SK-N-SH (cell line): ENCODE results near the gene BABAM1. TPM values are rescaled to one million over a fixed set of nuclear protein-coding genes. Genes with fewer than 3 reads are reported as not detected.

ENCODE experiments used
- CTCF ChIA-PET: fragments of 300-600, 350-600 bp; formaldehyde crosslinking; extraction: SDS; loops from one replicate; lab custom pipeline; 2021; lab: Yijun Ruan, JAX
- POLR2A ChIA-PET: fragments of 350-600 bp; sonication (Branson Sonifier 250); formaldehyde crosslinking; extraction: SDS; loops from one replicate; lab custom pipeline; 2020; ENCODE audit warnings: antibody characterized with exemption, inconsistent platforms; lab: Yijun Ruan, JAX
- DNase-seq: peaks from one replicate; pipeline ENCODE4 v3.0.0; 2012
- H2AFZ ChIP-seq: fragments of 200-600 bp; sonication (generic); 2 replicates; pipeline ENCODE4 v1.8.1; 2016; ENCODE audit warnings: antibody characterized with exemption, mild to moderate bottlenecking, low read depth
- H3F3A ChIP-seq: fragments of 200-600 bp; sonication (generic); replicated peaks from 2 replicates; pipeline ENCODE3; 2016; ENCODE audit warnings: antibody characterized with exemption, mild to moderate bottlenecking; ENCODE audit not compliant: insufficient read depth
- H3K27ac ChIP-seq, 2 experiments: fragments of 200-500 bp in 1 of 2; fragments of 200-600 bp in 1 of 2; sonication (Bioruptor generic) in 1 of 2; sonication (generic), shearing (Covaris generic) in 1 of 2; 2 replicates each; pipeline versions ENCODE4 v1.5.1 to v1.6.1; 2014 to 2016; ENCODE audit warnings: low read depth in 2 of 2, inconsistent platforms in 1 of 2, low read length in 1 of 2, mild to moderate bottlenecking in 1 of 2, mixed read lengths in 1 of 2
- H3K27me3 ChIP-seq: fragments of 200-600 bp; sonication (generic), shearing (Covaris generic); 2 replicates; pipeline ENCODE4 v1.6.1; 2016; ENCODE audit warnings: mixed run types; ENCODE audit not compliant: insufficient read depth
- H3K36me3 ChIP-seq, 2 experiments: fragments of 200-500 bp in 1 of 2; fragments of 200-600 bp in 1 of 2; sonication (Bioruptor generic) in 1 of 2; sonication (generic) in 1 of 2; replicated peaks in 1 of 2; 2 replicates each; pipeline versions ENCODE3 to v1.5.1; 2014 to 2016; ENCODE audit warnings: low read length in 1 of 2, mild to moderate bottlenecking in 1 of 2; ENCODE audit not compliant: insufficient read depth in 2 of 2, control insufficient read depth in 1 of 2
- H3K4me1 ChIP-seq, 2 experiments: fragments of 200-500 bp in 1 of 2; fragments of 200-600 bp in 1 of 2; sonication (Bioruptor generic) in 1 of 2; sonication (generic), shearing (Covaris generic) in 1 of 2; 2 replicates each; pipeline versions ENCODE4 v1.5.1 to v1.6.1; 2014 to 2016; ENCODE audit warnings: low read depth in 1 of 2, low read length in 1 of 2, mixed run types in 1 of 2; ENCODE audit not compliant: insufficient read depth in 2 of 2, control insufficient read depth in 1 of 2
- H3K4me2 ChIP-seq: fragments of 200-600 bp; sonication (generic), shearing (Covaris generic); 2 replicates; pipeline ENCODE4 v1.6.1; 2017; ENCODE audit warnings: mixed run types
- H3K4me3 ChIP-seq, 2 experiments: fragments of 200-500 bp in 1 of 2; fragments of 200-600 bp in 1 of 2; sonication (Bioruptor generic) in 1 of 2; sonication (generic), shearing (Covaris generic) in 1 of 2; 2 replicates each; pipeline versions ENCODE4 v1.5.1 to v1.8.1; 2014 to 2016; ENCODE audit warnings: low read depth in 2 of 2, inconsistent platforms in 1 of 2, low read length in 1 of 2, mild to moderate bottlenecking in 1 of 2, mixed read lengths in 1 of 2, moderate library complexity in 1 of 2
- H3K79me2 ChIP-seq: fragments of 200-600 bp; sonication (generic); 2 replicates; pipeline ENCODE4 v1.8.1; 2017; ENCODE audit warnings: mild to moderate bottlenecking; ENCODE audit not compliant: insufficient read depth
- H3K9ac ChIP-seq: fragments of 200-600 bp; sonication (generic); 2 replicates; pipeline ENCODE4 v1.6.1; 2017; ENCODE audit warnings: mixed run types
- H3K9me2 ChIP-seq: fragments of 200-600 bp; sonication (generic); 2 replicates; pipeline ENCODE4 v1.6.1; 2017; ENCODE audit warnings: mixed run types
- H3K9me3 ChIP-seq: fragments of 200-600 bp; sonication (generic); 2 replicates; pipeline ENCODE4 v1.6.1; 2017; ENCODE audit warnings: mixed run types, mild to moderate bottlenecking, moderate library complexity
- H4K20me1 ChIP-seq: fragments of 200-600 bp; sonication (generic); 2 replicates; pipeline ENCODE4 v1.6.1; 2017; ENCODE audit warnings: mild to moderate bottlenecking, mixed run types; ENCODE audit not compliant: insufficient read depth
- CTCF ChIP-seq: fragments of 200-600 bp; sonication (generic); IDR thresholded peaks from 2 replicates; pipeline ENCODE4 v1.6.1; 2017; ENCODE audit warnings: antibody characterized with exemption, mild to moderate bottlenecking, moderate library complexity
- ELF1 ChIP-seq: IDR thresholded peaks from 2 replicates; pipeline ENCODE4 v1.4.0; 2012
- FOSL2 ChIP-seq: IDR thresholded peaks from 2 replicates; pipeline ENCODE4 v1.4.0; 2012; ENCODE audit warnings: low read depth, mild to moderate bottlenecking, moderate library complexity, borderline replicate concordance
- FOXJ3 ChIP-seq: sonication (generic); formaldehyde crosslinking; IDR thresholded peaks from 2 replicates; pipeline ENCODE4 v1.5.1; 2020; ENCODE audit warnings: mild to moderate bottlenecking, missing genetic modification reagents
- GABPA ChIP-seq: IDR thresholded peaks from 2 replicates; pipeline ENCODE4 v1.4.0; 2012; ENCODE audit warnings: low read depth, mild to moderate bottlenecking
- GATA2 ChIP-seq: sonication (generic); formaldehyde crosslinking; IDR thresholded peaks from 2 replicates; pipeline ENCODE4 v1.5.0; 2020; ENCODE audit warnings: mild to moderate bottlenecking, missing genetic modification reagents
- IRF3 ChIP-seq: fragments of 150-350 bp; IDR thresholded peaks from 2 replicates; pipeline ENCODE4 v1.6.1; 2016; ENCODE audit warnings: mild to moderate bottlenecking, low read depth, low read length
- JUND ChIP-seq: IDR thresholded peaks from 2 replicates; pipeline ENCODE4 v1.4.0; 2012
- MEF2A ChIP-seq: IDR thresholded peaks from 2 replicates; pipeline ENCODE4 v1.4.0; 2012; ENCODE audit warnings: low read depth, borderline replicate concordance
- MXI1 ChIP-seq: IDR thresholded peaks from 2 replicates; pipeline ENCODE4 v1.6.1; 2012; ENCODE audit warnings: mild to moderate bottlenecking, low read depth, low read length, improper control_type of control experiment
- NFIC ChIP-seq: IDR thresholded peaks from 2 replicates; pipeline ENCODE4 v1.4.0; 2012; ENCODE audit warnings: borderline replicate concordance
- NRF1 ChIP-seq: IDR thresholded peaks from 2 replicates; pipeline ENCODE4 v1.6.1; 2012; ENCODE audit warnings: low read depth, mild to moderate bottlenecking, low read length
- POLR2AphosphoS5 ChIP-seq: IDR thresholded peaks from 2 replicates; pipeline ENCODE4 v1.6.1; 2012; ENCODE audit warnings: low read depth, low read length
- RAD21 ChIP-seq: IDR thresholded peaks from 2 replicates; pipeline ENCODE4 v1.6.1; 2012; ENCODE audit warnings: mild to moderate bottlenecking, low read length
- RCOR1 ChIP-seq: fragments of 150-350 bp; IDR thresholded peaks from 2 replicates; pipeline ENCODE4 v1.6.1; 2017; ENCODE audit warnings: antibody characterized with exemption, low read length
- SMC3 ChIP-seq: IDR thresholded peaks from 2 replicates; pipeline ENCODE4 v1.6.1; 2012; ENCODE audit warnings: low read depth, low read length, improper control_type of control experiment
- TCF12 ChIP-seq: IDR thresholded peaks from 2 replicates; pipeline ENCODE4 v1.4.0; 2012
- TEAD4 ChIP-seq: IDR thresholded peaks from 2 replicates; pipeline ENCODE4 v1.4.0; 2012; ENCODE audit warnings: mild to moderate bottlenecking, borderline replicate concordance; ENCODE audit not compliant: insufficient read depth
- YY1 ChIP-seq: IDR thresholded peaks from 2 replicates; pipeline ENCODE4 v1.4.0; 2012; ENCODE audit warnings: low read depth, mild to moderate bottlenecking
- WGBS: methylation state at CpG from one replicate; pipeline ENCODE4 v1.1.6; 2017; ENCODE audit warnings: low lambda C conversion rate; 5-methylcytosine and 5-hydroxymethylcytosine counted together
- polyA plus RNA-seq, 3 experiments: library from polyadenylated mRNA; depleted of rRNA; stranded (reverse); fragments of >200 nt; gene quantifications; 2 replicates each; pipeline ENCODE4 v1.2.3, GENCODE V29; 2012
- TF ChIP-seq, protein P1 (sequence below): IDR thresholded peaks from 2 replicates; pipeline ENCODE4; 2012
- TF ChIP-seq, protein P2 (sequence below): IDR thresholded peaks from 2 replicates; pipeline ENCODE4 v1.4.0; 2012; ENCODE audit warnings: low read depth
- TF ChIP-seq, protein P3 (sequence below): IDR thresholded peaks from 2 replicates; pipeline ENCODE4 v1.4.0; 2012; ENCODE audit warnings: low read depth, borderline replicate concordance

The BABAM1 gene
- polyA plus RNA-seq, 1 of the 3 experiments (the other 2 are of a cell fraction): 192 TPM

DNA sequence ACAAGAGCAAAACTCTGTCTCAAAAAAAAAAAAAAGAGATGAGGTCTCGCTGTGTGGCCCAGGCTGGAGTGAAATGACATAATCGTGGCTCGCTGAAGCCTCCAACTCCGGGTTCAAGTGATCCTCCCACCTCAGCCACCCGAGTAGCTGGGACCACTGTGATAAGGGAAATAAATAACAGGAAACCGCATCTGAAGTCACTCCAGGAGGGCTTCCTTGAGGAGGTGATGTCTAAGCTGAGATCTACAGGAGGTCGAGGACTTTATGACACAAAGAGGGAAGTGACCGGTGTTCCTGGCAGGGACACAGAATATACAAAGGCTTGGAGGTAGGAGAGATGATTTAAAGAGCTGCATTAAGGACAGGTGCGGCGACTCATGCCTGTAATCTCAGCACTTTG is 12.6 kb upstream of the BABAM1 start (continued):
- TF ChIP-seq IRF3 (no peak), JUND (no peak), RCOR1 (no peak), TEAD4 (no peak), GATA2 (CRISPR knock-in tag) (no peak), MXI1 (no peak), ELF1 (no peak), TCF12 (no peak)
- TF ChIP-seq, protein P1, sequence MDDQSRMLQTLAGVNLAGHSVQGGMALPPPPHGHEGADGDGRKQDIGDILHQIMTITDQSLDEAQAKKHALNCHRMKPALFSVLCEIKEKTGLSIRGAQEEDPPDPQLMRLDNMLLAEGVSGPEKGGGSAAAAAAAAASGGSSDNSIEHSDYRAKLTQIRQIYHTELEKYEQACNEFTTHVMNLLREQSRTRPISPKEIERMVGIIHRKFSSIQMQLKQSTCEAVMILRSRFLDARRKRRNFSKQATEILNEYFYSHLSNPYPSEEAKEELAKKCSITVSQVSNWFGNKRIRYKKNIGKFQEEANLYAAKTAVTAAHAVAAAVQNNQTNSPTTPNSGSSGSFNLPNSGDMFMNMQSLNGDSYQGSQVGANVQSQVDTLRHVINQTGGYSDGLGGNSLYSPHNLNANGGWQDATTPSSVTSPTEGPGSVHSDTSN: no peak
- TF ChIP-seq, protein P2, sequence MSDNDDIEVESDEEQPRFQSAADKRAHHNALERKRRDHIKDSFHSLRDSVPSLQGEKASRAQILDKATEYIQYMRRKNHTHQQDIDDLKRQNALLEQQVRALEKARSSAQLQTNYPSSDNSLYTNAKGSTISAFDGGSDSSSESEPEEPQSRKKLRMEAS: no peak

DNA sequence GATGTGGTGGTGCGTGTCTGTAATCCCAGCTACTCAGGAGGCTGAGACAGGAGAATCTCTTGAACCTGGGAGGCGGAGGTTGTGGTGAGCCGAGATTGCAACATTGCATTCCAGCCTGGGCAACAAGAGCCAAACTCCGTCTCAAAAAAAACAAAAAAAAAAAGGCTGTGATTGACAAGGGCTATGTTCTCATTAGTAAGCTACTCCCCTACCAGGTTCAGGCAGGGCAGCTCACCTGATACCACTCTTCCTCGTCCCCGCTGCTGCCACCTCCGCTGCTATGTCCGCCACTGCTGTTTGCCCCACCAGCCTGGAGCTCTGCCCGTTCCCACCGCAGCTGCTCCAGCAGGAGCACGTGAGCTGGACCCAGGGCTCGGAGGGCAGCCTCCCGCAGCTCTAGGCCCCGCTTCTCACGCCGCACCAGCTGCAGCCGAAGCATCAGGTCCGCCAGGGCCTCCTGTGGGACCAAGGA is 12.1 kb upstream of the BABAM1 start:
- H3K4me3 ChIP-seq: no peak overlapping the region
- H3K27me3 ChIP-seq: no peaks in the 10 kb centered on the region
- no peak for DNase-seq
- H3K9me3 ChIP-seq: peaks cover 9% of the 10 kb centered on the region; the same call in 1 of the 2 replicates
- POLR2A ChIA-PET: no interaction called here
- H2AFZ ChIP-seq: no peak overlapping the region
- H4K20me1 ChIP-seq: no peaks in the 10 kb centered on the region
- 77% methylated on average over 18 of the region's 18 CpGs for WGBS
- H3K9me2 ChIP-seq: no peaks in the 10 kb centered on the region
- H3K27ac ChIP-seq: no peak overlapping the region
- H3K79me2 ChIP-seq: no peaks in the 10 kb centered on the region
- H3F3A ChIP-seq: no peaks in the 10 kb centered on the region
- H3K4me2 ChIP-seq: no peak overlapping the region
- H3K36me3 ChIP-seq: no peaks in the 10 kb centered on the region
- H3K4me1 ChIP-seq: no peaks in the 10 kb centered on the region
- TF ChIP-seq GATA2 (CRISPR knock-in tag) (no peak), YY1 (no peak), FOSL2 (no peak), RAD21 (no peak), SMC3 (no peak), POLR2AphosphoS5 (no peak), NRF1 (no peak), MEF2A (no peak), FOXJ3 (CRISPR knock-in tag) (no peak), GABPA (no peak), MXI1 (no peak), CTCF (no peak), IRF3 (no peak), NFIC (no peak), RCOR1 (no peak), TCF12 (no peak)
- TF ChIP-seq, protein P3, sequence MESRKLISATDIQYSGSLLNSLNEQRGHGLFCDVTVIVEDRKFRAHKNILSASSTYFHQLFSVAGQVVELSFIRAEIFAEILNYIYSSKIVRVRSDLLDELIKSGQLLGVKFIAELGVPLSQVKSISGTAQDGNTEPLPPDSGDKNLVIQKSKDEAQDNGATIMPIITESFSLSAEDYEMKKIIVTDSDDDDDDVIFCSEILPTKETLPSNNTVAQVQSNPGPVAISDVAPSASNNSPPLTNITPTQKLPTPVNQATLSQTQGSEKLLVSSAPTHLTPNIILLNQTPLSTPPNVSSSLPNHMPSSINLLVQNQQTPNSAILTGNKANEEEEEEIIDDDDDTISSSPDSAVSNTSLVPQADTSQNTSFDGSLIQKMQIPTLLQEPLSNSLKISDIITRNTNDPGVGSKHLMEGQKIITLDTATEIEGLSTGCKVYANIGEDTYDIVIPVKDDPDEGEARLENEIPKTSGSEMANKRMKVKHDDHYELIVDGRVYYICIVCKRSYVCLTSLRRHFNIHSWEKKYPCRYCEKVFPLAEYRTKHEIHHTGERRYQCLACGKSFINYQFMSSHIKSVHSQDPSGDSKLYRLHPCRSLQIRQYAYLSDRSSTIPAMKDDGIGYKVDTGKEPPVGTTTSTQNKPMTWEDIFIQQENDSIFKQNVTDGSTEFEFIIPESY: no peak
- TF ChIP-seq, protein P2: no peak
- TF ChIP-seq, protein P1: no peak
- H3K9ac ChIP-seq: no peak overlapping the region
- CTCF ChIA-PET: interaction anchor here (1.7 kb wide), 1 partner anchor 28 kb away, joined by 4 read pairs; no protein-coding TSS in a partner anchor
